GM18498 (cell line): ENCODE measurements around the gene TMEM69.
"Not testable (repeated sequence)": the region's sequence is repeated elsewhere in the genome, so short reads cannot be mapped to it uniquely, and the experiment has no call there.

ENCODE experiments used
- ATAC-seq: cut with Tn5 transposase; IDR thresholded peaks from one replicate; pipeline ENCODE4 v1.9.1; 2021; ENCODE audit warnings: mild to moderate bottlenecking, moderate library complexity; ENCODE audit not compliant: unreplicated experiment

TMEM69 gene, protein sequence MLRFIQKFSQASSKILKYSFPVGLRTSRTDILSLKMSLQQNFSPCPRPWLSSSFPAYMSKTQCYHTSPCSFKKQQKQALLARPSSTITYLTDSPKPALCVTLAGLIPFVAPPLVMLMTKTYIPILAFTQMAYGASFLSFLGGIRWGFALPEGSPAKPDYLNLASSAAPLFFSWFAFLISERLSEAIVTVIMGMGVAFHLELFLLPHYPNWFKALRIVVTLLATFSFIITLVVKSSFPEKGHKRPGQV

DNA sequence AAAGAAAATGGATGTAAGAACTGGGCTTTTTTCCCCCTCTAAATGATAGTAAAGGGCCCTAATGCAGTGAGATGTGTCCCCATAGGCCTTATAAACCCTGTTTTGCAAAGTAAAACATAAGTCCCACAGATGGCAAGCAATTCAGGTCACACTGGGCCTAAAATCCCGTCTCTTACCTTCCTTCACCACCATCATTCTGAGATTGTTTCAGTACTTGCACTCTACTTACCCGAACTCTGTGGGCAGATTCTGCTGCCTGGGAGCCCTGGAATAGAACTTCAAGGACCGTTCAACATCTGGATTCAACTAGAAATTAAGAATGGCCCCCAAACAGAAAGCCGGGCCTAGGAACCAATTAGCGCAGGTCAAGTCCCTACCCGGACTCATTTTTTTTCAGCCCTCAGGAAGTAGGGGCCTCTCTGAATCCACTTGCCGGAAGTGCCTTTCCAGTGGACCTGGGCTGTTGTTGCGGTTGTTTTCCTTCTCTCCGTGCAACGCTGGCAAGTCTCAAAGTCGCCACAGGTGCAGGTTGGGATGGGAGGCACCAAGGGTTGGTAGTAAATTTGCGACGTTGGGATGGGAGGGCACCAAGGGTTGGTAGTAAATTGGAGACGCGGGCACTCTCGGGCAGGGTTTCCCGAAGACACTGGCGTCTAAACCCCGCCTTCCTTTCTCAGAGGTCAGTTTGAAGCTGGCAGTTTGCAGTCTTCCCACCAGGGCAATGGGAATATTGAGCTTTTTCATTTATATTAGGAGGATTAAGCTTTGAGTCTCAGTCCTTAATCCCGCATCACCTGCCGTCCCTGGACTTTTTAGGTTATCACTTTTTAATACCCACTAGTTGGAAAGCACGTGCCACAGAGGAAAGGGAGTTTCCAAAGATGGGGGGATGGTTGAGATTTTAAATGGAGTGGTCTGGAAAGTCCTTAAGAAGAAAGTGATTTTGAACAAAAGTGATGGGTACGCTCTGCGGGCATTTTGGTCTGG lies at the start of gene TMEM69:
TMEM69 (plus strand) TSS at position 428 of the 987 bp plus-strand sequence. CDS start 2,888 bp downstream, outside the sequence.
- ATAC-seq, result no peak

DNA sequence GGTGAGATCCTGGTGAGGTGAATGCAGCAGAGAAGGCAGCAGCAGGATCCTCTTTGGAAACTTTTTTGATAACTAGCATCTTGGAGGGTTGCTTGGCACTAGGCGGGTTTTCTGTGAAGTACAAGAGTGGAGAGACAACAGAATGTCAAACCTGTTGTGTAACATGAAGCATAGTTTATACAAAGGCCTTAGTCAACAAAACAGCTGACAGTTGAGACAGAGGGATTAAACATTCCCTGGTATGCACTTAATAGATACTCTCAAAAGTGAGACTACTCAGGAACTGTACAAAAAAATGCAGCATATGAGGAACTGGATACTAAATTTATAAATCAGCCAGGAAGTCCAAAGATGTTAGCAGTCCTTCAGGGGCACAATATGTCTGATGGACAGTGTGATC lies 47.7 kb upstream of the TMEM69 start:
- ATAC-seq, result no peak

DNA sequence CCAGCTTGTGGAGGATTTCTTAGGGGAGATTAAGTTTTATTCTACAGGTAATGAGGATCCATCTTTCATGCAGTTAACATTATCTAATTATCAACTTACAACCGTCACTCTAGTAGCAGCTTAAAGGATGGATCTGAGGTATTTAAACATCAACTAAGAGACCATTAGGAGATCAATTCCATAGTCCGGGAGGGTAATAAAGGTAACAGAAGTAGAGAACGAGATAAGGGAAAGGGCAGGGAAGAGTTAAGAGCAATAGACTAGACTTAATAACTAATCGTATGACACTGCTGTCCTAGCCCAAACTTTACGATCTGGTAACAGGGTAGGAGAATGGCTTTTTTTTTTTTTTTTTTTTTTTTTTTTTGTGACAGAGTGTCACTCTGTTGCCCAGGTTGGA lies 44.7 kb upstream of the TMEM69 start:
- no peak for ATAC-seq

DNA sequence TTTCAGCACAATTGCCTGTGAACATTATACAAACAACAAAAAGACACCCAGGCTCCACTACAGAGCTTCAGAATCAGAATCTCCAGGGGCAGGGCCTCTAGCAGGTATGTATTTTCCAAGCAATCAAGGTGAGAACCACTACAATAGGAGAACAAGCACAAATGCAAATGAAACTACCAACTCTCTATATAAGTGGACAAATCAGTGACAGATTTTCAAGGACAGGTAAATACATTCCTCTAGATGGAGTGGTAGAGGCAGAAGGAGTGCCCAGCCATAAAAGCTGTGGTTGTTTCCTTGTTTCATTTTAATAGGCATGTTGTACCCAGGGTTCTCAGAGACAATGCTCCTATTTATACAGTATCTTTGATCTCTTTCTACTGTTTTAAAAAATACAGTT lies 44.0 kb upstream of the TMEM69 start:
- ATAC-seq, result no peak

DNA sequence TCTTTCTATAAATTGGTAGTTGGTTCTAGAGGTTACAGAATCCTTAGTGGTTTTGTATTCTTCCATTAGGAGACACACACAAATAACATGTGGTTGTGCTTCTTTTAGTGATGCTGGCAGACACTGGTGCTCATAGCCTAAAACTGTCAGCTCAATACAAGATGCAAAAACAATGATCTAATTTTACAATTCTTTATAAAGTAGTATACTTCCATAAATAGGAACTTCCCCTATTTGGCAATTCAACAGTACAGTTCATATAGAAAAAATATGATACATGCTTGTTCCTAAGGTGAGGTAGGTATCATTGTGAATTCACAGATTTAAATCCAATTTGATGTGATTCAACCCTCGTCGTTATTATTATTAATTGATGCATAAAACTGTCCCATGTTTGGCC lies 43.3 kb upstream of the TMEM69 start:
- ATAC-seq, result no peak

DNA sequence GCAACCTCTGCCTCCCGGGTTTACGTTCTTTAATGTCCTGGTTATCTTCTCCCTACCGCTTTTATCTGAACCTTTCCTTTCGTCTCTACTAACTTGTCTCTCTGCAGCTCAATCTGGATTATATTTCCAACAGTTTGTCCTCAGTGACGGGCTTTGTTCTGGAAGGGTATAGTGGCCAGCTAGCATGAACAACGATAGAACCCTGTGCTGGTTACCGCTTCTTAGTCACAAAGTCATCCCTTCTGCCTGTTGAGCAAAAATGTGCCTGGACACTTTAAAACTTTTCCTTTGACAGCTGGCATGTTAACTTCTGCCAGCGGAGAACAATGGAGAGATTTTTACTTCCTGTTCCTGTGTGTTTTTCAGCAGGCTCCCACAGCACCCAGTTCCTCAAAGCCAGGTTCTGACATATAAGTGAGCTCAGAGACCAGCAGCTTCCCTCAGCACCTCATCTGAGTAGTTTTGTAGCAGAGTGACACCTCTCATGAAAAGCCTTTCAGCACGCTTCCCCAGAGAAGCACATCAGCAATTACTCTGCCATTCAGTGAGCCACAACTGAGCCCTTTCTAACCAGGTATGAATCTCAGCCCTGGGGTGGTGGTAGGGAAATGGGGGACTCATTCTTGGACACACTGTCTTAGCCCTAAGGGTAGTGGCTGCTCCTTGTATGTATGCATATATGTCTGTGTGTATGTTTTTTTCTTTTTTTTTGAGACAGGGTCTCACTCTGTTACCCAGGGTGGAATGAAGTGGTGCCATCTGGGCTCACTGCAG lies 40.5 kb upstream of the TMEM69 start:
- ATAC-seq, result no peak

DNA sequence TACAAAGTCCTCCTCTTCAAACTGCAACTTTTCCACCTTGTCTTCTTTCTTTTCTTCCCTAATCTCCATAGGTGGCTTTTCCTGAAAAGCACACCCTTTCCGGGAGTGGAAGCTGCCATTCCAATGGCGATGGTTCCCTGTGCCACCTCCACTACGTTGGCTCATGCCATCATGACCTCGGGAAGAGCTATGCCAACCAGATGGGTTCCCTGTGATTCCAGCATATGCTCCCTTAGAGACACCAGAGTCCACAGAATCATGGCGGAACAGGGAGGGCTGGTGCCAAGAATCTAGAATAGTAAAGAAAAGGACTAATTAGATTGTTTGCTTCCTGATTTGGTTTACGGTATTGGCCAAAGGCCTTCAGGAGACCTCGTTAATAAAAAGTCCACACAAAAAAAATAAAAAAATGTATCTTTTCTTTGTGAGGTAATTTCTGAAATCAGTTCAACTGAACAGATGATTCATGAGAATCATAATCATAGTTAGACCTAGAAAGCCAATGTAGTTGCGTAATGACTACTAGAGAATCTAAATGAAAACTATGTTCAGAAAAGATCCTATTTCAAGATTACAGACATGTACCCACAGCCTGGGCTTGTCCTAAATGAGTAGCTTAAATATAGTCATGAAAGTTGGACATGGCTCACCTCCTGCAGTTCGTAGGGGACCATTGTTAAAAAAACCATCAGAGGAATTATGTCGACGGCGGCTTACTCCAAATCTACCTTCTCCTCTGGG lies 33.3 kb upstream of the TMEM69 start:
- no peak for ATAC-seq

DNA sequence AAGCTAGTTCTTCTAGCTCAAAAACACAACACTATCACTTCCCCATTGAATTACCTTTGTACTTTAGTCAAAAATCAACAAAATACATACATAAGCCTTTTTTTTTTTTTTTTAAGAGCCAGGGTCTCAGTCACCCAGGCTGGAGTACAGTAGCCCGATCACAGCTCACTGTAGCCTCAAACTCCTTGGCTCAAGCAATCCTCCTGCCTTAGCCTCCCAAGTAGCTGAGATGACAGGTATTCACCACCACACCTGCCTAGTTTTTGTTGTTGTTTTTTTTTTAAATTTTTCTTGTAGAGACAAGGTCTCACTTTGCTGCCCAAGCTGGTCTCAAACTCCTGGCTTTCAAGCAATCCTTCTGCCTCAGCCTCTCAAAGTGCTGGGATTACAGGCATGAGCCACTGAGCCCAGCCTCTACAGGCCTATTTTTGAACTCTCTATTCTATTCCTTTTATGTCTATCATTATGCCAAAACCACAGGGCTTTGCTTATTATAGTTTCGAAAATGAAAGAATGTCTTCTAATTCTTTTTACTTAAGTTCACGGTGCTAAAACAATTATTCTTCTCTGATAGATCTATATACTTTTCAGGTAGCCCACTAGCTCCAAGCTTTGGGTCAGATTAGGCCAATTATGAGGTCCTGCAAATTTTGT lies 31.3 kb upstream of the TMEM69 start:
- ATAC-seq, result no peak

DNA sequence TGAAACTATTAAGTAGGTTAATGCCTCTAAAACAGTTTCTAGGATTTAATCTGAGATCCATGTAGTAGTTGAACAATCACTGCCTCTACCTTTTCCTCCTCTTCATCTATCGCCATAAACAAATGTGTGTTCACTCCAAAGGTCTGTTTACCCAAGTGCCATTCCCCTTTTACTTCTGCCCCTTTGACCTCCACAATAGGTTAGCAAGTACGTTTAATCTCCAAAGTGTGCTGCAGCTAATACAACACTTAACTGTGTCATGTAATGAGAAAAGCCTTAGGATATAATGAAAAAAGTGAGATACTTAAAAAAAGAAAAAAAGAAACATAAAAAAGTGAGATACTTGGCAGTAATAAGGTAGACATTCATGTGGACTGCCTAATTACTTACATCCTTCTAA lies 29.8 kb upstream of the TMEM69 start:
- ATAC-seq, result no peak

DNA sequence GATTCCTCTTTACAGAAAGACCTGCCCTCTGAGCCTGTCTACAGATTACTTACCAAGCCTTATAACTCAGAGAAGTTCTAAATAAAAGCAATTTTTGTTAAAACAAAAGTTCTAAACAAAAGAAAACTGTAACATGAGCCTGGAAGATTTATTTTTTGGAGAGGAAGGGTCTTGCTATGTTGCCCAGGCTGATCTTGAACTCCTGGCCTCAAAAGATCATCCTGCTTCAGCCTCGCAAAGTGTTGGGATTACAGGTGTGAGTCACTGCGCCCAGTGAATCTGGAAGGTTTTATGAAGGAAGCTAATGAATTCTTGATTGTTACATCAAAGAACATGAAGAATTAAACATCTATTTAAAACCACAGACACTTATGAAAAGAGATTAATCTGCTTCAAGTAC lies 28.8 kb upstream of the TMEM69 start:
- ATAC-seq, result no peak

DNA sequence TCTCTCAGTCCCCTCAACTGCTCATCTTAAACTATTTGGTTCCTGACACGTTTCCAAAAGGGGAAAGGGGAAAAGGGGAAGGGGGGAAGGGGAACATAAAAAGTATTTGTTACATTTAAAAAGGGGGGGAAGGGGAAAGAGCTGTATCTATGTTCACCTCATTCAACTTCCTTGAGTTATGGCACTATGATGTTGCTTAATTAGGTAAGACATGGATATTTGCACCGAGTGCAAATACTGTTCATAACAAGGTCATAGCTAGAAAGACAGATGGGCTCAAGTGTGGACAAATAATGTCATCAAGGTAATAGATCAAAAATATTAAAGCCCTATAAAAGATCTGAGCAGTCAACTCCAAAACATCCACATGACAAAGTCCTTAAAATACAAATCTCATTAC lies 27.6 kb upstream of the TMEM69 start:
- ATAC-seq, result no peak

DNA sequence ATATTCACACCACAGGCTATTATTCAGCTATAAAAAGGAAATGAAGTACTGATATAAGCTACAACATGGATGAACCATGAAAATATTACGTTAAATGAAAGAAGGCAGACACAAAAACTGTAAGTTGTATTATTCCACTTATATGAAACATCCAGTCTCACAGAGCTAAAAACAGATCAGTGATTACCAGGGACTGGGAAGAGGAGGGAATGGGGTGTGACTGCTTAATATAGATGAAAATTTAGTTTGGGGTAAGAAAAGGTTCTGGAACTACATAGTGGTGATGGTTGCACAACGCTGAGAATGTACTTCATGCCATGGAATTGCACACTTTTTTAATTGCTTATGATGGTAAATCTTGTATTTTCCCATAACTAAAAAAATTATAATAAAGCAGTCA lies 21.1 kb upstream of the TMEM69 start:
- no peak for ATAC-seq

DNA sequence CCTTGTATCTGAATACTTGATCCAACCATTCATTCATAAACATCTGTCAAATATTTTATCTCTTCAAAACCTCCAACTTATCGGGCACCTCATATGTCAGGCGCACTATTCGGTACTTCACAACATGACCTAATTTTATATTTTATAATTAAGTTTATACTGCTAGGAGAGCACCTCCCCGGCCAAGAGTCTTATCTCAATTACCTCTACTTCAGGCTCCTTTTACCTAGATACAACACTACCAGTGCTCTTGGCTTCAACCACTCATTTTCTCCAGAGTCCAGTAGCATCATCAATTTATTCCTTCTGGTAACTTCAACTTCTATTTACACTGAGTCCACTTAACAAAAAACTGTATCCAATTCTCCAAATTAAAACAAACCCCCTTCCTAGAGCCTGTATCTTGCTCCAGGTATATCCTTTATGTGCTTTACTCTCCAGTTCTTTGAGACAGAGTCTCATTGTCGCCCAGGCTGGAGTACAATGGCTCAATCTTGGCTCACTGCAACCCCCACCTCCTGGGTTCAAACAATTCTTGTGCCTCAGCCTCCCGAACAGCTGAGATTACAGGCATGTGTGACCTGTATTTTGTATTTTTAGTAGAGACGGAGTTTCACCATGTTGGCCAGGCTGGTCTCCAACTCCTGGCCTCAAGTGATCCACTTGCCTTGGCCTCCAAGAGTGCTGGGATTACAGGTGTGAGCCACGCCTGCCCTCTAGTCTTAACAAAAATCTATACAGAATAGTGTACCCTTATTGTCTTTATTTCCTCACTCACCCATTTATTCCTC lies 20.5 kb upstream of the TMEM69 start:
- ATAC-seq, result no peak

DNA sequence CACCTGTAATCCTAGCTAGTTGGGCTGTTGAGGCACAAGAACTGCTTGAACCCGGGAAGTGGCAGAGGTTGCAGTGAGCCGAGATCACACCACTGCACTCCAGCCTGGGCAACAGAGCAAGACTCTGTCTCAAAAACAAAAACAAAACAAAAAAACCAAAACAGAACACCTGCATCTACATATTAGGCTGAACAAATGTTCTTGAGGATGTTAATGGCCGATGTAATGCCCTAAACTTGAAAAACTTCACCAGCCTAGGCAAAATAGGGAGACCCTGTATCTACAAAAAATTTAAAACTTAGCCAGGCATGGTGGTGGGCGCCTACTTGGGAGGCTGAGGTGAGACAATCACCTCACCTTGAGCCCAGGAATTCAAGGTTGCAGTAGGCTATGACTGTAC lies 19.5 kb upstream of the TMEM69 start:
- no peak for ATAC-seq

DNA sequence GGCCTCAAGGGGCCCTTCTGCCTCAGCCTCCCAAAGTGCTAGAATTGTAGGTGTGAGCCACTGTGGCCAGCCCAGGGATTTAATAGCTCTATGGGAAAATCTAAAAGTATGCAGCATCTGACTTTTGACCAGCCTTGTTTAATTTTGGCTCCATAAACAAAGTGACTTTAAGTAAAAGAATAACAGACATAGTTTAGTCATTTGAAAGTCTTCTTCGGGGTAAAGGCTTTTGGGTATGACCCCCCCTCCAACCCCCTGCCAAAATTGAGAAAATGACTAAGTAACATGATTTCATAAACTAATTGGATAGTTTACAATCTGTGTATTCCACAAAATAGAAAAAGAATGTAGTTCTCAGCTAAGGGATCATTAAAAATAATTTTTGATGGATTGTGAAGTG lies 18.6 kb upstream of the TMEM69 start:
- ATAC-seq, result no peak

DNA sequence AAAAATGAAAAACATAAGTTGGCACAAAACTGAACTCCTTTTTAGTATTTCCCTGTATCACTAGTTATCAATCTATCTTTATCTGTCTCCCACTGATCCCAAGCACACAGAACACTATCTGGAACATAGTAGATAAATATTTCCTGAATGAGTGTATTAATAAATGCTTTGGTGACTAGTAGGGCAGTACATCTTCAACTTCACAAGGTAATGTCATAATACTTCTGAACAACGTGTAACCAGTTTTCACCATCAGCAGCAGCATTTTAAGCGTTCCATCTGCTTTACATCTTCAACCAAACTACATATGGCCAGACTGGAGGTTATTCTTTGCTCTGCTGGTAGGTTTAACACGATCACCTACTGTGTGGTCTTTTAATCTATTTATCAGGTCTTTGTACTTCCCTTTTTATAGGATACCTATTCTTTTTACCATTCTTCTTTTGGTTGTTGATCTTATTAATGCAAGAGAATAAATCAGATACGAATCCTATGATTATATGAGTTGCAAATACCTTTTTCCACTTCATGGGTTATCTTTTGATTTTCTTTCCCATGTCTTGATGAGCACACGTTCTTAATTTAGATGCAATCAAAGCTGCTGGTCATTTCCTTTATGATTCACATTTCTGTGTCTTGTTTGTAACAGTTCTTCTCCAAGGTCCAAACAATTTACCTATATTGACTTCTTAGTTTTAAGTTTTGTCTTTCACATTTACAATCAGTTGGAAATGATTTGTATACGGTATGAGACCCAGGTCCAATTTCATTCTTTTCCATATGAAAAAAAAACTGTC lies 17.9 kb upstream of the TMEM69 start:
- ATAC-seq, result no peak

DNA sequence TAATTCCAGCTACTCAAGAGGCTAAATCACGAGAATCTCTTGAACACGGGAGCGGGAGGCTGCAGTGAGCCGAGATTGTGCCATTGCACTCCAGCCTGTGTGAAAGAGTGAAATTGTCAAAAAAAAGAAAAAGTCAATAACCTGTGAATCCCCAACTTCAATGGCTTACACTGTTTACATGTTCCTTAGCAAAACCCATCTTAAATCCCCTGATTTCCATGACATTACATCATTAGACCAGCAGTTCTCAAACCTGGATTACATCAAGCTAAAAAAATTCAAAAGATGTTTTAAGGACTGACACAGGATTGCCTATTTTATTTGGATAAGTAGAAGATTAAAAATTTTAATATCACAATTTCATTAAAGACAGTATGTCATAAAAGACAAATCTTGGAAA lies 14.0 kb upstream of the TMEM69 start:
- ATAC-seq, result no peak

DNA sequence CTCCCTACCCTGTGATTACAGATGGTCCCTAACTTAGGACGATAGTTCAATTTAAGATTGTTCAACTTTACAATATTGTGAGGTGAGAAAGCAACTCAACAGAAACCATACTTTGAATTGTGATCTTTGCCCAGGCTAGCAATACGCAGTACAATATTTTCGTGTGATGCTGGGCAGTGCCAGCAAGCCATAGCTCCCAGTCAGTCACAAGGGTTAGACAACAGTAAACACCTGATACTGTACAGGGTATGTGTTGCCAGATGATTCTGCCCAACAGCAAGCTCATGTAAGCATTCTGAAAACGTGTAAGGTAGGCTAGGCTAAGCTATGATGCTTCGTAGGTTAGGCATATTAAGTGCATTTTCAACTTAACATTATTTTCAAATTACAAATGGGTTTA lies 13.5 kb upstream of the TMEM69 start:
- no peak for ATAC-seq

DNA sequence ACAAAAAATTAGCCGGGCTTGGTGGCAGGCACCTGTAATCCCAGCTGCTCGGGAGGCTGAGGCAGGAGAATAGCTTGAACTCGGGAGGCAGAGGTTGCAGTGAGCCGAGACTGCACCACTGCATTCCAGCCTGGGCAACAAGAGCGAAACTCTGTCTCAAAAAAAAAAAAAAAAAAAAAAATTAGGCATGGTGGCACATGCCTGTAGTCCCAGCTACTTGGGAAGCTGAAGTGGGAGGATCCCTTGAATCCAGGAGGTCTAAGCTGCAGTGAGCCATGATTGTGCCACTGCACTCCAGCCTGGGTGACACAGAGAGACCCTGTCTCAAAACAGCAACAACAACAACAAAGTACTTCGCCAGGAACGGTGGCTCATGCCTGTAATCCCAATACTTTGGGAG lies 11.4 kb upstream of the TMEM69 start:
- not testable (repeated sequence) for ATAC-seq
